Measurements from ENCODE around the gene DLEC1.

Gene DLEC1

DNA sequence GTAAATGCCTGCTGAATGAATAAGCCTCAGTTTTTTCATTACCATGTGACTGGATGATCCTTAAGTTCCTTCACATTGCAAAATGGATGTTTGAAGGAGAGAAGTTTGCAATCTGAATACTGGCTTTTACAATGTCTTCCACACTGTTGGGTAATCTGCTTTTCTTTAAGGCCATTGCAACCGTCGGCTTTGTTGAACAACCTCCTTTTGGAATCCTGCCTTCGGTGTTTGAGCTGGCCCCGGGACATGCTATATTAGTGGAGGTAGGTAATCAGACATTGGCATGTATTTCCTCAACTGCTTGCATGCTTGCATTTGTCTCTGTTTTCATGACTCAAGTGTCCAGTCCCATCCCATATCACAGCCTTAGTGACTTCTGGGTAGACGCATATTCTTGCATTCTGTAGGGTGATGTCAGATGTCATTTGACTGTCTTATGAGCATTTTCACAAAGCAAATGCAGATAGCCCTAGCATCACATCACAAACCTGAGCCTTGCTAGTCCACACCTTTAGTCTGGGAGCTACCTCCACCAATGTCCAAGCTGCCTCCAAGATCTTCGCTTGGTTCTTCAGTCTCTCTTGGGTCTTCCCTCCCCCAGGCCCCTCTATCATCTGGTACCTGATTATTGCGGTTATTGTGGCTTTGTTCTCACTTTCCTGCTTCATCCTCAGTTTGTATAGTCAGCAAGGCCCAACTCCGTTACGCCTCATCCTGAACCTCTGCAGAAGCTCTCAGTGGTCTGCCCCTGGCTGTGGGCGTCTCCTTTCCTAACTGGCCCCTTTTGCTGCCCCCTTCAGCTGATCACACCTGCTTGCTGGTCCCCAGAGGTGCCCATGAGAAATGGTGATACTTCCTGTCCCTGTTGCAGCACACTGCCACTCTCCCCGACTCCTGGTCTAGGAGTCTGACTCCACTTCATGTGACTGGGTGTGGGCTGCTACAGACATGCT lies 49.4 kb downstream of the DLEC1 start:
- DNase-seq, result no peak

DNA sequence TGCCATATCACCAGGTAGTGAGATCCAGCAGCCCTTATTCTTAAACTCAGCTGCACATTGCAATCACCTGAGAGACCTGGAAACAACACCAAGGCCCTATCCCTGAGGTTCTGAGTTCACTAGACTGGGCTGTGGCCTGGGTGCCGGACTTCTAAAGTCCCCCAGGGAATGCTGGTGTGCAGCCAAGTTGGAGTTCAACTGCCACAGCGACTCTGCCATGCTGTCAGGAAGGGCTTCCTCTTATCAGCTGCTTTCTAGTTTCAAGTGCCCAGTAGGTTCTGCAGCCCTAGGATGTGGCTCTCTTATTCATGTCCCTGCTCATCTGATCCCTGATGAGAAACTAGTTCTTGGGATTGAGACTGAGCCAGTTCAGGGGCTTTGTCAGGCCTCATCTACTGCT lies 50.2 kb downstream of the DLEC1 start:
- DNase-seq, result no peak

GRCh38 chr3:38090453-38090852 lies 51.4 kb downstream of the DLEC1 start:
- no peak for DNase-seq

- DNase-seq, result no peak
These were observed 56.0 kb downstream of the DLEC1 start for GRCh38 chr3:38094999-38095398.

DNA sequence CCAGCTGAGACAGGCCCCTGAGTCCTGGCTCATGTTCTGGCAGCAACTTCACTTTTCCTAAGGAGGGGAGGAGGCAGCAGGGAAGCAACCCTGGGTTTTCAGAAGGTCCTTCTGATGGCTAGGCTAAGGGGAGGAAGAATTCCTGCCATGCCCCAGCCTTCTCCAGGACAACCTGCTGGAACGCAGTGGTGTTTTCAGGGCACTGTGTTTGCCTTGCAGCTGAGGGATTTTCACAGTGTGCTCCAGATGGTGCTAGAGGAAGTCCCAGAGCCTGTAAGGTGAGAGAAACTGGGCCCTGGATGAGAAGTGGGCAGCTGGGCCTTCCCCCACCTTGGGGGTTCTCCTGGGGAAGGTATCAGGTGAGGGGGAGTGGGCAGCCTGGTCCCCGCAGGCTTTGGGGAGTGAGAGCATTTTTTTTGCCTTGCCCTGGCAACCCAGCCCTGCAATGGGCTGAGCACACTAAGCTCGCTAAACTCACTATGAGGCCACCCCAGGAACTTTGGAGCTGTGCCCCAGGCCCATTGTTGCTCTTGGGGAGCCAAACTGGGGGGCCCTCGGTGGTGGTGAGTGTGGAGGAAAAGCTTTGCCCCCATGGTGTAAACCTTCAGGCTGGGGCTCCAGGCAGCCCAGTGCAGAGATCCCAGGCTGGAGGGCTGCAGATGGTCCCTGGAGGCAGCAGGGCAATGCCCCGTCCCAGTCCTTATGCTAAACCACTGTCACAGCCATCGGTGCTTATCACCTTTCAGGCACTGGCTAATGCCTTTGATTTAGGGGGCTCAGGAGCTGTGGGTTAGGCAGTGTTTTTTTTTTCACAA lies 56.9 kb downstream of the DLEC1 start:
- no peak for DNase-seq

DNA sequence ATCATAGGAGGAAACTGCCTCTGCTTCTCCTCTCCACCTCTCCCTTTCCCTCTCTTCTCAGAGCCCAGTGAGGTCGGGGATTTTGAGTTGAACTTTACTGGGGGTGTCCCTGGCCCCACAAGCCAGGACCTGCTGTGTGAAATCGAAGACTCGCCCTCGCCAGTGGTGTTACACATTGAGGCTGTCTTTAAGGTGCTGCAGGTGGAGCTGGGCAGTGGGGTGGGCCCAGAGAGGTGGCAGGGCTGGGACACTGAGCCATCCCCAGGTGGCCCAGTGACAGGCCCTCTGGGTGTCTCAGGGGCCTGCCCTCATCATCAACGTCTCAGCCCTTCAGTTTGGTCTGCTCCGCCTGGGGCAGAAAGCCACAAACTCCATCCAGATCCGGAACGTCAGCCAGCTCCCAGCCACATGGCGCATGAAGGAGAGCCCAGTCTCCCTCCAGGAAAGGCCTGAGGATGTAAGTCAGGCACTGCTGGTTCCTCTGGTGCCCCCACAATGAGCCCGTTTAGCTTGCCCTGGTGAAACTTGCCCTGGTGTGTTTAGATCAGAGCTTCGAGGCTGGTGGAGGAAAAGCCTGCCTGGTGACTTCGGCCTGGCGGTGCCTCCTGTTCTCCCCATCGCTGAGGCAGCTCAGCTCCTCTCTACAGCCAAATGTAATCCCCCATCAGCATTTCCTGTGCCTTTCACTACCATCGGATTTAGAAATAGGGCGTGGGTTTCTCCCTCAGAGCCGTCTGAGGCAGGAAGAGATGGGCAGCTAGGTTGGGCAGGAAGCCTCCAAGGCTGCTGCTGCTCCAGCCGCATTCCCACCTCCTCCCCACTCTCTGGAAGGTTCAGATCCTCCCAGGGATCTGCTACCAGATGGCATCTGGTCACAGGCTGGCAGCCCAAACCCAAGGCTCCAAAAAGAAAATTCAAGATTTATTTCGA lies 58.7 kb downstream of the DLEC1 start:
- DNase-seq, result no peak

DNA sequence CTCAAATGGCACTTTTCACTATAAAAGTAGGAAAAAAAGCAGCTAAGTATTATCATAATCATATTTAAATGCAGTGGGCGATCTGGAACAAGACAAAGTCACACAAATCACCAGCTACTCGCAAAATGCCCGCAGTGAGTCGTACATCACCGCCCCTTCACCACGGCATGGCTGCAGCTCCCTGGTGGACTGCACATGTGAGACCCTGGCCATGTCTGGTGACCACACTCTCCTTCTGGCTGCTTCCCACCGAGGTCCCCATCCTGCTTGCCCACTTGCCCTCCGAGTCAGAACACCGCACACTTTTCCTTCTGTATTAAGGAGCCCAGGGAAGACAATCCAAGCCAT lies 59.3 kb downstream of the DLEC1 start:
- DNase-seq, result no peak

DNA sequence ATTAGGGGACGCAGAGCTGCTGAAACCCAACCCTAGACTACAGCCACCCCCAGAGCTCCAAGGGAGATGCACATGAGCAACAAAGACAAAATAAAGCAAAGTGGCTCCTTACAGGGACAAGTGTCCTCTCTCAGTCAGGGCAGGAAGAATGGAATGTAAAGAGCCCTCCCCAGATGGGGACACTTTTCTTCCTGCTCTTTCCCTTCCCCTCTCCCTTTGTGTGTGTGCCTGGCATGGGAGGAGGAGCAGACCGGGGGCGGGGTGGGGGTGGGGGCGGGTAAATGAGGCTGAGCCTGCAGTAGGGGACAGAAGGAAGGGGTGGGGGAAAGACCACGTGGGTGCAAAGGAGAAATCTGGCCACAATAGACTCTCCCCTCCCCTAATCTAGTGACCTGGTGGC lies 60.5 kb downstream of the DLEC1 start:
- no peak for DNase-seq

- DNase-seq, result no peak
These were observed 61.5 kb downstream of the DLEC1 start for GRCh38 chr3:38100498-38100897.

GRCh38 chr3:38101811-38102443 lies 62.9 kb downstream of the DLEC1 start:
- DNase-seq, result no peak

- DNase-seq, result no peak
These were observed 63.4 kb downstream of the DLEC1 start for GRCh38 chr3:38102444-38102814.

GRCh38 chr3:38105525-38105924 lies 66.5 kb downstream of the DLEC1 start:
- no peak for DNase-seq

DNA sequence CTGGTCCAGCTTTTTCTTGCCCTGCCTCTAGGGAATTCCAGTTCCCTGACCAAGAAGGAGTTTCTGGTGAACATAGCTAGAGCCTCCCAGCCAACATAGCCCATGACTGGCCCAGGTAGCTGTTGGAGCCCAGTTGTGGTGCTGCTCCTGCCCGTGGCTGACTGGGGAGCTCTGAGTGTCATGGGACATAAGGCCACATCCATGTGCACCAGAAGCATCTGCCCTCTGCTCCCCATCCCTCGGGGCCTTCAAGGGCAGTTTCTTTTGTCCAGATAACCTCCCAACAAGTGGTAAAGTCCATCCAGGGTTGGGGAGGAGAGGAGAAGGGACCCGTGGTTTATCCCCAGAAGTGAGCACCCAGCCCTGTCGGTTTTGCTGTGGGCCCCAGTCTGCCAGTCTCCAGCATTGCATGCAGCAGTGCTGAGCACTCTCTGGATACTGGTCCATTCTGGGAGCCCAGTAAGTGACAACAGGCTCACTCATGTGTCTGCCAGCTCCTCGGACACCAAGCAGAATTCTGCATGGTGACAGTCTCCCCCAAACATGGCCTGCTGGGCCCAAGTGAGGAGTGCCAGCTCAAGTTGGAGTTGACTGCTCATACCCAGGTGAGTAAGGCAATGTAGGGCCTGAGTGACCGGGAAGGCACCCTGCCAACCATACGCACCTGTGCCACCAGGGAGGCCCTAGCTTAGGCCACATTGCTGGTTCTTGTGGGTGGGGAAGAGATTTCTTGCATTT lies 69.1 kb downstream of the DLEC1 start:
- no peak for DNase-seq

DNA sequence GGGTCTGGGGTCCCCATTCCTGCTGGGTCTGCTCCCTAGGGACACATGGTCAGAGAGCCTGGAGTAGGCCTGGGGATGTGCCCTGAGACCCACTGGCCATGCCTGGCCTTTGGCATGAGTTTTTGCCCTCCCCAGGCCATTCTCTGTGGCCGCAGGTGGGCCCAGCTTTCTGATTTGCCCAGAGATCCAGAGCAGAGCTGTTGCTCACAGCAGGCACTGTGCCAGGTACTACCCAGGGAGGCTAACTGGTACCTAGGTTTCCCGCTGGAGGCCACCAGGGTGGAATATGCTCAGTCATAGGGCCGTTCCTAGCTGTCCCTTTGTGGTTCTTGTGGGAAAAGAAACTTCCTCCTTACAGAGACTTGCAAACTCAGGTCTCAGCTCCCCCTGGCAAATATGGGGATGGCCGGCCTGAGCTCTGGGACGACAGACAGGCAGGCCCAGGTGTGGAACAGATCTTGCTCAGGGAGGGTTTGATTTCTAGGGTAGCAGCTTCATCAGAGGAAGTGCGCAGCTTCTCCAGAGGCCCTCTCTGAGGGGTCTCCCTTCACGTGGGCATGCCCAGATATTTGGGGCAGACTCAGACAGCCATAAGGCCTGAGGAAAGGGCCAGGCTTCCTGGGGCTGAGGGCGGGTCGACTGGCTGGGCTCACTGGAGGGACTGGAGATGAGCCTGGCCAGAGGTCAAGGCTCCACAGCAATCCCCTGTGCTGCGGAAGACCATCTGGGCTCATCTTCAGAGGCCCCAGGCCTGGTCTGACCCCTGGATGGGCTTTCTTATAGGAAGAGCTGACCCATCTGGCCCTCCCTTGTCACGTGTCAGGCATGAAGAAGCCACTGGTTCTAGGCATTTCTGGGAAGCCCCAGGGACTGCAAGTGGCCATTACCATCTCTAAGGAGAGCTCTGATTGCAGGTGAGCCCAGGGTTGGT lies 69.9 kb downstream of the DLEC1 start:
- no peak for DNase-seq

DNA sequence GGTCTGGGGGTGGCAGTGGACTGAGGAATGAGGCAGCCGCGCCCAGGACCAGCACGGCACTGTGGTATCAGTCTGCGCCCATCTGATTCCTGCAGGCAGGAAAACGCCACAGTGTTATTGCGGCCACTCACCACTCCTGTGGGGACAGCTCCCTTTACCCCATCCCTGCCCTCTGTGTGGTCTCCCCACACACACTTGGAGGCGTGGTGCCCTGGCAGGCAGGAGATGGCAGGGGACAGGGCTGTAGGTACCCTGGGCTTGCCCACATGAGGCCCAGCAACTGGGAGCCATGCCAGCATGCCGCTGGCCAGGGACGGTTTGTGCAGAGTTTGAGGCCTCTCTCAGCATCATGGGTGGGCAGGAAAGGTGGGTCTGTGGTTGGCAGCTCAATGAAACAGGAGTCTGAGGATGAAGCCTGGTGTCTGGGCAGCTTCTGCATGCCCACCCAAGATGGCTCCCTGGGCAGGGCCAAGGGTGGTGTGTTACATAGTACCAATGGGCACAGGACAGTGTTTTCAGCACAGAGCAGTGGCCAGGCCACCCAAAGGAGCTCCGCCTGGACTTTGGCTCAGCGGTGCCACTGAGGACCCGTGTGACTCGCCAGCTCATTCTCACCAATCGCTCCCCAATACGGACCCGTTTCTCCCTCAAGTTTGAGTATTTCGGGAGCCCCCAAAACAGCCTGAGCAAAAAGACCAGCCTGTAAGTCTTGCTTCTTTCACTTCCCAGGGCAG lies 70.7 kb downstream of the DLEC1 start:
- no peak for DNase-seq

DNA sequence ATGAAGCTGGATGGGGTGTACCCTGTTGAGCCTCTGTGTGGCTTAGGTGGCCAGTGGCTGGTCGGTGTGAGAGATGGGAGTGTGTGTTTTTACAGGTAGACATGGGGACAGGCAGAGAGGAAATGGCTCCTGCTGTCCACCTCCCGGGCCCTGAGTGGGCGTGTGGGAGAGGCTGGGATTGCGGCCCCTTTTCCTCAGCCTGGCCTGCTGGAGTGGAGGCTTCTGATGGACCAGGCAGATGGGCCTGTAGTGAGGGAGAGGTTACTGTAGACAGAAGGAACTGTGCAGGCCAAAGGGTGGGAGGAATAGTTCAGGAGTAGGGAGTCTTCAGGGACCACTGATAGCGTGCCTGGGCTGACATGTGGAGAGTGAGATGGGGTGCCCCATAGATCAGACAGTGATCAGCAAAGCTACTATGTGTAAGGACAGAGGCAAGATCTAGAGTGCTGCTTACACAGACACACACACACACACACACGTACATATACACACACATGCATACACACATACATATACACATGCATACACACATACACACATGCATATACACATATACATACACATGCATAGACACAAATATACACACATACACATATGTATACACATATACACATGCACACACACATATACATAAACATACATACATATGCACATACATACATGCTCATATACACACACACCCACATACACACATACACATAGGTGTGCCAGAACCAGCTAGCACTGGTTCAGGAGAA lies 71.5 kb downstream of the DLEC1 start:
- DNase-seq, result no peak

GRCh38 chr3:38111201-38111600 lies 72.2 kb downstream of the DLEC1 start:
- DNase-seq, result no peak

DNA sequence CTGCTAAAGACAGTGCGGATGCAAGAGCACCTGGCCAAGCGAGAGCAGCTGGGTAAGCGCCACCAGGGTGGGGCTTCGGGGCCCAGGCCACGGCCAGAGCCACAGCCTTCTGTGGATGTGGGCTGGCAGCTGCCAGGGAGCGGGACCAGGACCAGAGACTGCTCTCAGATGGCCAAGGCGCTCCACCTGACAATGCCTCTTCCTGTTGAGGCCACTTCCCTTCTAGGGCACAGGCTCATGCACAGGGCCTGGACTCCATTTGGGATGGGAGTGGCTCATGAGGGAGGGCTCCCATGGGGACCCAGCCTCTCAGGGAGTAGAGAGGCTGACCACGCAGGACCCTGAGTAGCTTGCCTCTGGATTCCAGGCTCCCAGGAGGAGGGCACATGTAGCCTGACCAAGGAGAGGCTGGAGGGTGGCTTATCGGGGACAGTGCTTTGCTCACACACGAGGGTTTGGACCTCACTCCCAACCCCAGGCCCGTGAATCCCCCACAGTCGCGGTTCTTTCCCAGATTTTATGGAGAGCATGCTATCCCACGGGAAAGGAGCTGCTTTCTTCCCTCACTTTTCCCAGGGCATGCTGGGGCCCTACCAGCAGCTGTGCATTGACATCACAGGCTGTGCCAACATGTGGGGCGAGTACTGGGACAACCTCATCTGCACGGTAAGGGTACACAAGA lies 72.8 kb downstream of the DLEC1 start:
- no peak for DNase-seq

DNA sequence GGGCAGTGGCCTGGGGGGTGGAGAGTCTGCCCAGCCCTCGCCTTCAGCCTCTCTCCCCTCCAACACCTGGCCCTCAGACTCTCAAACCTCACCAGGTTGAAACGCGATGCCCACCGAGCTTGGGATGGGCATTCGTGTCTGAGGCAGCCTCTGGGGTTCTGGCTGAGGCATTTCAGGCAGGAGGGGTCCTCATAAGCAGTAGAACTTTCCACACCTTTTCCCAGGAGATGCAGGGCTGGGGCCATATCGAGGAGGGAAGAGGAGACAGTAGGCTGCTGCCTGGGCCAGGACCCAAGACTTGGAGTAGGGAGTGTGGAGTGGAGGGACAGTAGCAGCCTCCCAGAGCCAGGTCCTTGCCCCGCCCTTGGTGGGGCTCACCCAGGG lies 73.4 kb downstream of the DLEC1 start:
- no peak for DNase-seq
